ENCODE results near the gene TC2N. TPM values are rescaled to one million over a fixed set of nuclear protein-coding genes. Genes with fewer than 3 reads are reported as not detected.
"Not testable (repeated sequence)": the region's sequence is repeated elsewhere in the genome, so short reads cannot be mapped to it uniquely, and the experiment has no call there.

TC2N gene
- total RNA-seq, 1 donor, result 8.1 TPM

DNA sequence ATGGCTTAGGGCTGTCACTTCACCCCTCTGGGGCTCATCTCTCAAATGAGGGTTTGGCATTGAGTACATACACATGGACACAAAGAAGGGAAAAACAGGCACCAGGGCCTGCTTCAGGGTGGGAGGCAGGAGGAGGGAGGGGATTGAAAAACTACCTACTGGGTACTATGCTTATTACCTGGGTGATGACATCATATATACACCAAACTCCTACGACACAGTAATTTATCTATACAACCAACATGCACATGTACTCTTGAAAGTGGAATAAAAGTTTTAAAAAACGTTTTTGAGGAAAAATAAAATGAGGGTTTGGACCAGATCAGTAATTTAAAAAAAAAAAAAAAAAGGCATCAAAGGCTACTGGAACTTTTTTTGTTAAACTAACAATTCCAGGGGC, 3.6 kb upstream of the TC2N start:
- no peak for DNase-seq (ENCODE audit: low read depth in 2 of 3, low spot score in 2 of 3)

DNA sequence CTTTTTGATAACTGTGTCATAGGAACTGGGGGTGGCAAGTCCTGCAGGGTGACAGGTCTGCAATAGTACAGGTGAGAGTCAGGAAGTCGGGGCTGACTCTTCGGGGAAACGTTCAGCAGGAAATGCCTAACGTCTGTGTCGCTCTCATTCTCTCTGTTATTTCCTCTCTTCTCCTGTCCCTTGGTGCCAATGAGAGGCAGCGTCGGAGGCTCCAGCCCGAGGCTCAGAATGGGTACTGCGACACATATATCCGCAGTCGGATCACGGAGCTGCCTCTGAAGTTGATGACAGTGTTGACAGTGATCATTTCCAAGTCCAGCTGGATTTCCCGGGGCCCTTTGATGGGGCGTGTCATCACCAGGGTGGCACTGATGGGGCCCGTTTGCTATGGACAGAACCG, 2.7 kb upstream of the TC2N start:
- peak in 1 of 3 donors; percentile 63 for DNase-seq (ENCODE audit: low read depth in 2 of 3, low spot score in 2 of 3)

DNA sequence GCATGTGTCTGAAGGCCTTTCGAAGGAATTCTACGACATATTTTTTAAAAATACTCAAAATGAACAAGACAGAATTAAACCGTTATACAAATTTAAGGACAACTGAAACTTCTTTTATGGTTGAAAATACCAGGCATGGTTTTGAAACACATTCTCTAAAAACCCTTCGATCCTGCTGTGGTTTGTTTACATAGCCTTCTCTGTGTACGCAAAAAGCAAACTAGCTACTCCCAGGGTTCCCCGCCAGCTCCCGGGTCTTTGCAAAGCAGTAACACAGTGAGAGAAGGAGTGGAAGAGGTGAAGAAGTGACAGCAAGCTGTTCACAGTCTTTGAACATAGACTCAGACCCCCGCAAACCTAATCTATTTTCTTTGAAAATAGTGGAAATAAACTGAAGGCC, 2.2 kb upstream of the TC2N start:
- DNase-seq (ENCODE audit: low read depth in 2 of 3, low spot score in 2 of 3), result no peak

DNA sequence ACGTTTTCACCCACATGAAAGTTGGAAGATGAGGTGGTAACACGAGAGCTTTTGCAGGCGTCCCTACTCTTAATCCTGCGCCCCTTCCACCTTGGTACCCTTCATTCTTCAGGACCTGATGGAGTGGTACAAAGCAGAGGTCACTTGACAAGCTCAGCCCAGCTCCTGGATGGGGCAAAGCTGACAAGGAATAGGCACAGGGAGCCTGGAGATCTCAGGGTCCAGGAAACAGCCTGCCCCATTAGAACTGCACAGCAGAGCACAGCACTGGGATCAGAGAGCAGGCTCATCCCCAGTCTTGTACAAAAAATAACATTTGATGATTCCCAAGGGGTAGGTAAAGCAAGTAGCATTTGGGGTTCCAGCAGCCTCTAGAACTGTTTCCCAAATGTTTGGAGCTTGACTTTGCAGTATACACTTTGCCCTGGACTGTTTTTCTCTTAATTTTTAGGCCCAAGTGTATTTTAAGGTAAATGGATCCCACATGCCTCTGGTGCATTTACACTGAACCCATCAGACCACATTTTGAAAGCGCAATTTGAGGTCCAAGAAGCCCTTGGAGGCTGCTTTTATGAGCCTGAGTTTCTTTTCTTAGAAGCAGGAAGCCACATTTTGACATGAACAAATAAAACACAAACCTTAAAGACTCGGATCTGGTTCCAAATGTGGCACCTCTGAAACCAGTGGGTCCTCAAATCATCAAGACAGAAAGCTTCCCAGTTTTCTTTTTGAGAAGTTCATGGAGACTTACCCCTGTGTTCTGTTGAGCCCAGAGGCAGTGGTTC, 633 bp downstream of the TC2N start:
- no peak for DNase-seq (ENCODE audit: low read depth in 2 of 3, low spot score in 2 of 3)

DNA sequence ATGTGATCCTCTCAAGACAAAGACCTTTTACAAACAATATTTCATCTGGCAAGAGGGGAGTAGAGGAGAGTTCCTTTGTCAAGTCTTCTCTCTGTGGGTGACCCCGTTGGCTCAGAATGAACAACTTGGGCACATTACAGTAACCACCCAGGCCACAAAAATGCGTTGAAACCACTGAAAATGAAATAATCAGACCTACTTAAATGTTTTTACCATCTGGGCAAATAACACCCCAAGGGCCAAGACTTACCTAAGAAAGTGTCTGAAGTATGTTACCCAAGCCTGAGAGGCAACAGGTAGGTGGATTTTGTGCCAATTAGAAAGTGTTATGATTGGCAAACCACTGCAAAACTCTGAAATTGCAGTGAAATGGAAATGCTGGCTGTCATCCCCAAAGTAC, 1.3 kb downstream of the TC2N start:
- no peak for DNase-seq (ENCODE audit: low read depth in 2 of 3, low spot score in 2 of 3)

DNA sequence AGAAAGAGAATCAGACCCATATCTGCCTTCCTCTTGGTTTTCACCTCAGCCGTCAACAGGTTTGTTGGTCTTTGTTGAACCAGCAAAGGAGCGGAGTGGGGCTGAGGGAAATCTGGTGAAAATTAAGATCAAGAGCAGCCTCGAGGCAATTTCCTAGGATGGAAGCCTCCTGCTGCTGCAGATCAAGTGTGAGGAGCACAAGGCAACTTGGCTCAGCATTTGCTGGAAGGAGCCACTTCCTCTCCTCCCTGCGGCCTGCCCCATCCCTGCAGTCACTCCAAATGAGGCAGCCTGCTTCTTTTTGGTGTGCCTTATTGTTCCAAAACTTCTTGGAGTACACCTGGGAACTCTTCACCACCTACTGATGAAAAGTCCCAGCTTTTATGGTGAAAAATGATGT, 4.9 kb downstream of the TC2N start:
- no peak for DNase-seq (ENCODE audit: low read depth in 2 of 3, low spot score in 2 of 3)

DNA sequence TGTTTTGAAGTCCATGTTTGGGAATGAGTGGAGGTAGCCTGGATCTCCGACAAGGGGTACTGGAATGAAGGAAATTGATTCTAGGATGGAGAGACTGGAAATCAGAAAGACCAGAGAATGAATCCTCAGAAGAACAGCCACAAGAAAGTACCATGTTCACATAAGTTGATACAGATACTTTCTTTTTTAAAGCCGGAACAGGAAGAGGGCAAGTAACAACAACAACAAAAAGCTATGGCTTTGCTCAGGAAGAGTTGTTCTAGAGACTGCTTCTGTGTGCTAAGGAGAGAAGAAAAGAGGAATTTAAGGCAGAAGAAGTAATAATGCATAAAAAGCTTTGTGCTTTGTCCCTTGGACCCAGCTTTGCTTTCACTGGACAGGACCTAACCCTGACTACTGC, 6.2 kb downstream of the TC2N start:
- peak in 1 of 3 donors; percentile 10 for DNase-seq (ENCODE audit: low read depth in 2 of 3, low spot score in 2 of 3)

DNA sequence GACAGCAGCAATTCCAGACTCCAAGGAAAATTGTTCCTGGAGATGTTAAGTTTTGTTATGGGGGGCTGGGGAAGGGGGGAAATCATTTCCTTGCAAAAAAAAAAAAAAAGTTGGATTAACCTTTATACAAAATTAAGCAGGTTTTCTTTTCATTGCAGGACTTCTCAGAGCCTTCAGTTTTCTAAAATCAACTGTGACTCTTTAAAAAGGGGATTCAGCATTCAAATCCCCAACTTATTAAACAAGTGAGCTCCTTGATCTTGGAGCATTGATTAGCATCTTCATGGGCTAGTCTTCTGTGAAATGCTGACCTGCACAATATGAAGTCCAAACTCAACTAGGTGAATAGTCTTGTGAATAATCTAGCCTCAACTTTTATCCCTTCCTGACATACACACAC, 7.1 kb downstream of the TC2N start:
- no peak for DNase-seq (ENCODE audit: low read depth in 2 of 3, low spot score in 2 of 3)

DNA sequence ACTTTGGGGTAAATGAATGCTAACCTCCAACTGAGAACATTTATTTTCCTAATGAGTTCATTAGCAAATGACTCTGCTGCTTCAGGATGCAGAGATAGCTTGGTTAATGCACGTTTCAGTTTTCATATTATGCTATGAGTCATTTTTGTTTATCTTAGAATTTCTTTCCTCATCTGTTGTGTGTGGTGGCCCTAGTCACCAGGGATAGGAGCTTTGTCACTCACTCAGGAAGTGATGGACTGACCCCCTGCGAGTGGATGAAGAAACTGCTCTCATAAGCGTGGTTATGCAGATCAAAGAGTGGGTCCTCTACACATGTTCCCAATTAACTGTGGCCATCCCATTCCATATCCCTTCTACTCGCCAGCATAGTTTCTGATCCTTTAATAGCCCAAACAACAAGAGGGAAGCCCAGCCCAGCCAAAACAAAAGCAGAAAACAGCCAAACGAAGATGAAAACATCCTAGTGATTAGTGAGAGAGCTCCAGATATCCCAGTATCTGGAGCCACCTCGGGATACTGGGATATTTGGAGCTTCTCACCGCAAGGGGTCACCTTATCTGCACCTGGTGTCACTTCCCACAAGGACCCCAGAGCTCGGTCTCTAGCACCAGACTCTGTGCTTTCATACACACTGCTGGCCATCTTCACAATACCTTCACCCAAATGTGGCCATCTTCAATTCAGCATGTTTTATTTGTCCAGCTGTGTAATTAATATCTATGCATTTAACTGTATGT, 8.6 kb downstream of the TC2N start:
- peak in 2 of 3 donors; percentile 63 to 74 for DNase-seq (ENCODE audit: low read depth in 2 of 3, low spot score in 2 of 3)

DNA sequence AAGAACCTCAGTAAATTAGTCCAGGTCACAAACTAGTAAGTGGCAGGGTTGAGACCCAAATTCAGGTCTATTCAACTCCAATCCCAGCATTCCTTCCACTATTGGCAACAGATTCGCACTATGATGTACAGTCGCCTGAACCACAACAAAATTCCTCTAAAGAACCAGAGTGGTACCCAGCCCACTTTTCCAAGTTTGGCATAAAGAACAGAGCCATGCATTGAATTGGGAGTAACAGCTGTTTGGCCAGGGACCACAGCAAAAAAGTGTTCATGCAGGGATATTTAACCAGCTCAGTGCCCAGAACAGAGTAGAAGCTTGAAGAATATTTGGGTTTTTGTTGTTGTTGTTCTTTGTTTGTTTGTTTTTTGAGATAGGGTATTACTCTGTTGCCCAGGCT, 9.7 kb downstream of the TC2N start:
- no peak for DNase-seq (ENCODE audit: low read depth in 2 of 3, low spot score in 2 of 3)

DNA sequence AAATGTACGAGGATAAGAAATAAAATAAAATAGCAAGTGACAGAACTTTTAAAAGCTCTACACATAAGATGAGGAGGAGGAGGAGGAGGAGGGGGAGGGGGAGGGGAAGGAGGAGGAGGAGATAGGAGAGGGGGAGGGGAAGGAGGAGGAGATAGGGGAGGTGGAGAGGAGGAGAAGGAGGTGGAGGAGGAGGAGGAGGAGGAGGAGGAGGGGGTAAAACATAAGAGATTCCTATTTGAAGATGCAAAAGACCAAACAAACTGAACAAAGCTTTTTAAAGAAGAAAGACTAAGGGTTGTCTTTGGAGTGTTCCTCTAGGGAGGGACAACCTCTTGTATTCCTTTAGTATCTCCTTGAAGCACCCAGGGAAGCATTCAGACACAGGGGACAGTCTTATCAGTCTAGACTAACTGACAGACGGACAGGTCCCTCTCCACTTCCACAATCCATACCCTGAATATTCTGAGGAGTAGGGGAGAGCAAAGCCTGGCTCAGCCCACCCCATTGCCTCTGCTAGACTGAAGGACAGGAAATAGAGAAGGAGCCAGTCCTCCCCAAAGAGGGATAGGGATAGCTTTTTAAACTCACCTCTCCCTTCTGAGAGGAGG, 12.9 kb downstream of the TC2N start:
- no peak for DNase-seq (ENCODE audit: low read depth in 2 of 3, low spot score in 2 of 3)

DNA sequence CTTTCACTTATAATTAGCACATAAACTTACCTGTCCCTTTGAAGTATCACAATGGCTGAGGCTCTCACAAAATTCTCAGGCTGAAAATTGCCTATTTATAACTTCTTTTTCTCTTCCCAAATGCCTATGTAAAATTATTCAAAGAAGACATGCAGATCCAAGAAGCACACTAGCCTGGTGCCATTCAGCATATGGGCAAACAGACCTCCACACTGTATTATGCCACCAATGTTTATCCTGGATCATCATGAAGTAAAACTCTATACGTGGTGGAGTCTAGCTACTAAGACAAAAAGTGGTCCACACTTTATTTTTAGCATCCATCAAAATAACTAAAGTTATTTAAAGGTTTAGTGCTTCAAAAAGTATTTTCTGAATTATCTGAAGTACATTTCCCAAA, 15.8 kb downstream of the TC2N start:
- DNase-seq (ENCODE audit: low read depth in 2 of 3, low spot score in 2 of 3), result no peak

DNA sequence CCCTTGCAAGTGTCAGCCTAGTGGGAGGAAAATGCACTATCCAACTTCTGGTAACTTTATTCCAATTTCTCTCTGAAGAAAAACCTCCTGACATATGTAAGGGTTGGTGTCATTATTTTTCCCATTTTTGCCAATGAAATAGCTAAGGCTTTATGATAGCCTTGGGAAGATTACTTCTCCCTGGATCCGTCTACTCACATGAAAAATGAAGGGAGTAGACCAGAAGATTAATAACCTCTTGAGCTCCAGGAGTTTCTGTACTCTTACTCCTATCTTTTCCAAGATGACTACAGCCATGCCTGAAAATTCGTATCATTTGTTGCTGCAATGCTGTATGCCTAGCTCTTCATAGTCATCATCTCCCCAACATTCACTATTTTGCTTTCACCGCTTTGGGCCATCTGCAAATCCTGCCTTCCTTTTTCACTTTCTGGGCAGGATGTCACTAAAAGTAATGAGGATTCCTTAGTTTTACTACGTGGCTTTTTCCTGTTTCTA, 18.8 kb downstream of the TC2N start:
- no peak for DNase-seq (ENCODE audit: low read depth in 2 of 3, low spot score in 2 of 3)

DNA sequence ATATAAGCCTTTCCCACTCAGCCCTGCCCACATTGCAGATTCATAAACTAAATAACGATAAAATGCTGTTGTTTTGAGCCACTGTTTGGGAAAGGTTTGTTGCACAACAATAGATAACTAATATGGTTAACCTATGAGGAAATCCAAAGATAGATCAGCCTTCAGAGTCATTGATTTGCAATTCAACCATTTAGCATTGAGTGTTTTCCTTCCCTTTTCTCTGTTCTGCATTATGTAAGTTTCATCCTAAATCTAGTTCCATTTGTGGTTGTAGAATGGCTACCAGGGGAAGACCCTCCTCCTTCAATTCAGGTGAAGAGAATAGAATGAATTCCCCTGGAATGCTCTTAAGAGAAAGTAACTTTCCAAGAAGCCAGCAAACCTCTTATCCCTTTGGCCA, 19.6 kb downstream of the TC2N start:
- DNase-seq (ENCODE audit: low read depth in 2 of 3, low spot score in 2 of 3), result no peak

DNA sequence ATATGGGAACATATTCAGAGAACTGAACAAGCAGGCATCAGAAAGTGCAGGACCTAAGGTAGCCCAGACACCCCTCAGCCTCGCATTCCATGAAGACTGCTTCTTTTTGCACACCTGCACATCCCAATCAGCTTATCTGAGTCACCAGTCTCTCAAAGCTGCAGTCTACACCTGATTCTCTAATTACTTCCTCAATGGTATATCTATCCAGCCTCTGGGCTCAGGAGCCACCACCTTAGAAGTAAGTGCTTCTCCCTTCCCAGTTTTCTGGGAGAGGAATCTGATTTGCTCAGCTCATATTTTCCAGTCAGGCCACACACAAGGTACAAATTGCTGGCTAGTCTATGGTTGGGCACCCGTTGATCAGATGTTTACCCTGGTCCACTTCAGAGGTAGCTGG, 21.7 kb downstream of the TC2N start:
- DNase-seq (ENCODE audit: low read depth in 2 of 3, low spot score in 2 of 3), result no peak

DNA sequence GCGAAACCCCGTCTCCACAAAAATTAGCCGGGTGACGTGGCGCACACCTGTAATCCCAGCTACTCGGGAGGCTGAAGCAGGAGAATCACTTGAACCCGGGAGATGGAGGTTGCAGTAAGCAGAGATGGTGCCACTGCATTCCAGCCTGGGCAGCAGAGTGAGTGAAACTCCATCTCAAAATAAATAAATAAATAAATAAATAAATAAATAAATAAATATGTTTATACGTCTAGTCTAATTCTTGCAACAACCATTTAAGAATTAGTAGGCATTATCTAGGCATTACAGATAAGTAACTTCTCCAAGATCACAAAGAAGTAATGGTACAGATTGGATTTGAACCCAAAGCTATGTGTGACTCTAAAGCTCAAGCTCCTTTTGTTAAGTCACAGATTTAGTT, 22.3 kb downstream of the TC2N start:
- DNase-seq (ENCODE audit: low read depth in 2 of 3, low spot score in 2 of 3), result not testable (repeated sequence)

DNA sequence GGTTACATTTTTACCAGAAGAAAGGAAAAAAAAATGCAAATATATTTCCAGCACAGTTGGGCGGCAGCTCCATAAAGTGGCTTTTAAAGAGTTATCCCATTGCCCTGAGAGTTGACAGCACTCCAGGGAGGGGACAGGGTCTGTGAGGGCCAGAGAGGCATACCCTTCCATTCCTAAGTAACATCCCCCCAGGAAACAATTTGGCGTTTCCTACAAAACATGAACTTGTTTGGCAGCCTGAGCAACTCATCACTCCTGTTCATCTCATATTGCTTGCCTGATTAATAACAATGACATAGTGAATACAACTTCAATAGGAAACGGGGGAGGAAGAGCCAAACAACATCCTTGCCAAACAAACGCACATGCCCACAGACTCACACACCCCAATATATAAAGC, 23.3 kb downstream of the TC2N start:
- no peak for DNase-seq (ENCODE audit: low read depth in 2 of 3, low spot score in 2 of 3)

DNA sequence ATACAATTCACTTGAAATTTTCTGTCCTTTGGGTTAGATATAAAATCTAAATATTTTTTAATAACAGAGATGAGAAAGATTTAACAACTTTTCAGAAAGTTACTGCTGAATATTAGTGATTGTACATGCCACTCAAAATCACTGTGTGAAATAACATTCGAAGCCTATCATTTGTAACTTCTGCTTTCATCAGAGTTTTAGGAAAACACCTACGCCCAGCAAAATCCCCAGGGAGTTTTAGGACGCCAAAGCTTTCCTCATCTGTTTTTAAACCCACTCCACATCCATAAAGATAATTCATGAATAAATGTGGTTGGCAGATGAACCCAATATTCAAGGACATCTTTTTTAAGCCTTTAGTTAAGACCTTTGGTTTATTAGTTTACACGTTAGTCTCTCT, 23.9 kb downstream of the TC2N start:
- no peak for DNase-seq (ENCODE audit: low read depth in 2 of 3, low spot score in 2 of 3)

DNA sequence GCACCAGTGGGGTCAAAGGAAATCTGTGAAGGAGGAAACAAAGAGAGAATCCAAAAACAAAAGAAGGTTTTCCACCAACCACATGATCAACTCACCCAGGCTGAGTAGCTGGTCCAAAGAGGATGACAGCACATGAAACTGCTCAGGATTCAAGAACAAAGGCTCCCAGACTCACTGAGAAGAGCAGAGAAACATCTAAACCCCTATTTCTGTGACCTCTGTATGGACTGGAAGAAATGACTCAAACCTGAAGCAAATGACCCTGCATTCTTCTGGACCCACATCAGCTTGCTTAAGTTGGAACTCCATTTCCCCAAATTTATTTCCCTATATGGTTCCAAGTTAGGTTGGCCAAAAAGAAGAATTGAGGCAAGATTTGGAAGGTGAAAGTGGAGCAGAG, 26.3 kb downstream of the TC2N start:
- DNase-seq (ENCODE audit: low read depth in 2 of 3, low spot score in 2 of 3), result no peak

DNA sequence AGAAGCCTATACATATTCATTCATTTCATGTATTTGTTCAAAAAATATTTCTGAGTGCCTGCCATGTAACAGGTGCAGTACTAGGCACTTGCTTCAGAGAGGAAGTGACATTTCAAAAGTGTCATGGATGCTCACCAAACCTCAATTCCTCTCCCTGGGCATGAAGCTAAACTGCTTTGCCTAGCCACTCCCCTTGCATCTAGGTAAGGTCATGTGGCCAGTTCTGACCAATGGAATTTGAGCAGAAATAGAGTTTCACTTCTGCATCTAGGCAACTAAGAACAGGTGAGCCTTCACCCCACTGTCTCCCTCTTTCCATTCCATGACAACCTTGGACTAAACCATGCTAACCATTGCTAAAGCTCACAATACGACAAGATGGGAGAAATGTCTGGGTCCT, 27.6 kb downstream of the TC2N start:
- peak in 1 of 3 donors; percentile 23 for DNase-seq (ENCODE audit: low read depth in 2 of 3, low spot score in 2 of 3)

DNA sequence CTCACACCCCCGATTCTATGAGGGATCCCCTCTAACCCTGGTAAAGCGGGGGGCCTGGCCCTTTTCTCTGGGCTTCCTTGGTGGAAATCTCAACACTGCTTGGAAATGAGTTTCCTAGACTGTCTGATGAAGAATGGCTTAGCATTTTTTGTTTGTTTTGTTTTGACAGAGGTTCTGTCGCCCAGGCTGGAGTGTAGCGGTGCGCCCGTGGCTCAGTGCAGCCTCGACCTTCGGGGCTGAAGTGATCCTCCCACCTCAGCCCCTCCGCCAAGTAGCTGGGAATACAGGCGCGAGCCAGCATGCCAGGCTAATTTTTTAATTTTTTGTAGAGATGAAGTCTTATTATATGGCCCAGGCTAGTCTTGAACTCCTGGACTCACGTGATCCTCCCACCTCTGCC, 30.3 kb downstream of the TC2N start:
- peak in 1 of 3 donors; percentile 3 for DNase-seq (ENCODE audit: low read depth in 2 of 3, low spot score in 2 of 3)

All from hematopoietic multipotent progenitor cell (in vitro differentiated cells).